Loucy (cell line): ENCODE results near the gene RILPL1.
"Not testable (repeated sequence)": the region's sequence is repeated elsewhere in the genome, so short reads cannot be mapped to it uniquely, and the experiment has no call there.

Experiments
- H2AFZ ChIP-seq: fragments of 200-600 bp; sonication (generic); 2 replicates; pipeline ENCODE4 v1.6.0; 2016; ENCODE audit warnings: antibody characterized with exemption, mild to moderate bottlenecking, low read length, moderate library complexity
- H3F3A ChIP-seq: fragments of 200-600 bp; 2 replicates; pipeline ENCODE4 v1.6.0; 2016; ENCODE audit warnings: antibody characterized with exemption, low read depth, mild to moderate bottlenecking
- H3K27me3 ChIP-seq: fragments of 200-600 bp; sonication (generic); 2 replicates; pipeline ENCODE4 v1.6.1; 2014; ENCODE audit warnings: low read length, mild to moderate bottlenecking; ENCODE audit not compliant: insufficient read depth, poor library complexity, severe bottlenecking
- H3K36me3 ChIP-seq: fragments of 200-600 bp; sonication (generic); 2 replicates; pipeline ENCODE4 v1.6.1; 2016; ENCODE audit warnings: low read length; ENCODE audit not compliant: insufficient read depth
- H3K4me1 ChIP-seq: fragments of 200-600 bp; sonication (generic); 2 replicates; pipeline ENCODE4 v1.5.1; 2014; ENCODE audit warnings: low read length, mild to moderate bottlenecking; ENCODE audit not compliant: insufficient read depth, poor library complexity, severe bottlenecking
- H3K4me2 ChIP-seq: fragments of 200-600 bp; sonication (generic); 2 replicates; pipeline ENCODE4 v1.6.0; 2014; ENCODE audit warnings: antibody characterized with exemption, low read length, low read depth, mild to moderate bottlenecking; ENCODE audit not compliant: poor library complexity, severe bottlenecking
- H3K4me3 ChIP-seq: fragments of 200-600 bp; sonication (generic); 2 replicates; pipeline ENCODE4 v1.5.1; 2014; ENCODE audit warnings: low read length, mild to moderate bottlenecking, mixed read lengths; ENCODE audit not compliant: poor library complexity, severe bottlenecking
- H3K79me2 ChIP-seq: fragments of 200-600 bp; sonication (generic); 2 replicates; pipeline ENCODE4 v1.6.1; 2014; ENCODE audit warnings: low read length; ENCODE audit not compliant: insufficient read depth
- H3K9ac ChIP-seq: fragments of 200-600 bp; sonication (generic); 2 replicates; pipeline ENCODE4 v1.6.0; 2014; ENCODE audit warnings: mild to moderate bottlenecking, low read depth, low read length, moderate library complexity; ENCODE audit not compliant: poor library complexity, severe bottlenecking
- H3K9me2 ChIP-seq: fragments of 200-600 bp; sonication (generic); replicated peaks from 2 replicates; pipeline ENCODE4 v1.6.1; 2016; ENCODE audit warnings: low read depth, low read length, mixed read lengths
- H3K9me3 ChIP-seq: fragments of 200-600 bp; sonication (generic); 2 replicates; pipeline ENCODE4 v1.6.1; 2014; ENCODE audit warnings: mild to moderate bottlenecking, antibody characterized with exemption, low read length, low read depth; ENCODE audit not compliant: insufficient read depth
- H4K20me1 ChIP-seq: fragments of 200-600 bp; sonication (generic); 2 replicates; pipeline ENCODE4 v1.6.0; 2014; ENCODE audit warnings: antibody characterized with exemption, low read length, mild to moderate bottlenecking; ENCODE audit not compliant: insufficient read depth, poor library complexity, severe bottlenecking
- EZH2phosphoT487 ChIP-seq: fragments of 200-600 bp; IDR thresholded peaks from 2 replicates; pipeline ENCODE4 v1.6.1; 2018; ENCODE audit warnings: antibody characterized with exemption, mild to moderate bottlenecking, moderate library complexity, borderline replicate concordance
- TF ChIP-seq, protein P1 (sequence below): fragments of 200-600 bp; sonication (generic); conservative IDR thresholded peaks from 2 replicates; pipeline ENCODE4 v1.5.1; 2014; ENCODE audit warnings: mild to moderate bottlenecking, antibody characterized with exemption, low read length

The RILPL1 gene

DNA sequence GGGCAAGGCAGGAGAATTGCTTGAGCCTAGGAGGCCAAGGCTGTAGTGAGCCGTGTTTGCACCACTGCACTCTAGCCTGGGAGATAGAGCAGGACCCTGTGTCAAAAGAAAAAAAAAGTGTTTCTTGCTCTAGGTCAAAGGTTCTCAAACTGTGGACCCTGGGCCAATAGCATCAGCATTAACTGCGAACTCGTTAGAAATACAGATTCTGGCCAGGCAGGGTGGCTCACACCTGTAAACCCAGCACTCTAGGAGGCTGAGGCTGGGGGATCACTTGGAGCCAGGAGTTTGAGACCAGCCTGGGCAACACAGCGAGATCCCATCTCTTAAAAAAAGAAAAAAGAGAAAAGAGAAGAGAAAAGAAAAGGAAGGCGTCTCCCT is 97.9 kb downstream of the RILPL1 start:
- TF ChIP-seq EZH2phosphoT487, result no peak
- TF ChIP-seq, protein P1, sequence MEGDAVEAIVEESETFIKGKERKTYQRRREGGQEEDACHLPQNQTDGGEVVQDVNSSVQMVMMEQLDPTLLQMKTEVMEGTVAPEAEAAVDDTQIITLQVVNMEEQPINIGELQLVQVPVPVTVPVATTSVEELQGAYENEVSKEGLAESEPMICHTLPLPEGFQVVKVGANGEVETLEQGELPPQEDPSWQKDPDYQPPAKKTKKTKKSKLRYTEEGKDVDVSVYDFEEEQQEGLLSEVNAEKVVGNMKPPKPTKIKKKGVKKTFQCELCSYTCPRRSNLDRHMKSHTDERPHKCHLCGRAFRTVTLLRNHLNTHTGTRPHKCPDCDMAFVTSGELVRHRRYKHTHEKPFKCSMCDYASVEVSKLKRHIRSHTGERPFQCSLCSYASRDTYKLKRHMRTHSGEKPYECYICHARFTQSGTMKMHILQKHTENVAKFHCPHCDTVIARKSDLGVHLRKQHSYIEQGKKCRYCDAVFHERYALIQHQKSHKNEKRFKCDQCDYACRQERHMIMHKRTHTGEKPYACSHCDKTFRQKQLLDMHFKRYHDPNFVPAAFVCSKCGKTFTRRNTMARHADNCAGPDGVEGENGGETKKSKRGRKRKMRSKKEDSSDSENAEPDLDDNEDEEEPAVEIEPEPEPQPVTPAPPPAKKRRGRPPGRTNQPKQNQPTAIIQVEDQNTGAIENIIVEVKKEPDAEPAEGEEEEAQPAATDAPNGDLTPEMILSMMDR, result no peak
- Histone ChIP-seq H3K4me1 (peaks cover 31% of the 10 kb centered on the region), H3K9ac (peak overlapping the region; percentile 73)

DNA sequence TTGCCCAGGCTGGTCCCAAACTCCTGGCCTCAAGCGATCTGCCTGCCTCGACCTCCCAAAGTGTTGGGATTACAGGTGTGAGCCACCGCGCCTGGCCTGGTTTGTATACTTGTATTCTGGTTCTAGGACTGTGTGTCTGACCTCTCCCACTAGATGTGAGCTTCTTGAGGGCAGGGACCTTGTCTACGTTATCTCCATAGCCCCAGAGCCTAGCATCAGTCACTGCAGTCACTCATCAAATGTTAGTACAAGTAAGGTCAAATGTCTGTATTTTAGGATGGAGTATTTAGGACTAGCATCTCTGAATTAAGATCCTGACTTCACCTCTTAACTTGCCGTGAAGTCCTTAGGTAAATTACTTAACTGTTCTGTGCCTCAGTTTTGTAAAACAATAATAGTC is 99.9 kb downstream of the RILPL1 start:
- H3K4me1 ChIP-seq, result peaks cover 31% of the 10 kb centered on the region
- no peaks in the 10 kb centered on the region for H3K36me3 ChIP-seq
- H3K4me2 ChIP-seq, result peak overlapping the region; percentile 71
- peak overlapping the region; percentile 54 for H3K4me3 ChIP-seq
- no peak for TF ChIP-seq EZH2phosphoT487
- no peaks in the 10 kb centered on the region for H3F3A ChIP-seq
- peak overlapping the region; percentile 26 for H3K9ac ChIP-seq
- H3K79me2 ChIP-seq, result peaks cover 40% of the 10 kb centered on the region
- no peaks in the 10 kb centered on the region for H3K27me3 ChIP-seq
- no peaks in the 10 kb centered on the region for H4K20me1 ChIP-seq
- no peaks in the 10 kb centered on the region for H3K9me3 ChIP-seq
- no peaks in the 10 kb centered on the region for H3K9me2 ChIP-seq
- H2AFZ ChIP-seq, result no peak overlapping the region

More for the DNA sequence above, 97.9 kb downstream of the RILPL1 start:
- no peaks in the 10 kb centered on the region for H3K9me3 ChIP-seq
- peaks cover 40% of the 10 kb centered on the region for H3K79me2 ChIP-seq
- H3K4me3 ChIP-seq, result peak overlapping the region; percentile 80
- H2AFZ ChIP-seq, result peak overlapping the region; percentile 86; the same call in 1 of the 2 replicates
- no peaks in the 10 kb centered on the region for H3F3A ChIP-seq
- H3K4me2 ChIP-seq, result peak overlapping the region; percentile 71
- H3K36me3 ChIP-seq, result no peaks in the 10 kb centered on the region
- H3K9me2 ChIP-seq, result no peaks in the 10 kb centered on the region
- no peaks in the 10 kb centered on the region for H4K20me1 ChIP-seq
- no peaks in the 10 kb centered on the region for H3K27me3 ChIP-seq

DNA sequence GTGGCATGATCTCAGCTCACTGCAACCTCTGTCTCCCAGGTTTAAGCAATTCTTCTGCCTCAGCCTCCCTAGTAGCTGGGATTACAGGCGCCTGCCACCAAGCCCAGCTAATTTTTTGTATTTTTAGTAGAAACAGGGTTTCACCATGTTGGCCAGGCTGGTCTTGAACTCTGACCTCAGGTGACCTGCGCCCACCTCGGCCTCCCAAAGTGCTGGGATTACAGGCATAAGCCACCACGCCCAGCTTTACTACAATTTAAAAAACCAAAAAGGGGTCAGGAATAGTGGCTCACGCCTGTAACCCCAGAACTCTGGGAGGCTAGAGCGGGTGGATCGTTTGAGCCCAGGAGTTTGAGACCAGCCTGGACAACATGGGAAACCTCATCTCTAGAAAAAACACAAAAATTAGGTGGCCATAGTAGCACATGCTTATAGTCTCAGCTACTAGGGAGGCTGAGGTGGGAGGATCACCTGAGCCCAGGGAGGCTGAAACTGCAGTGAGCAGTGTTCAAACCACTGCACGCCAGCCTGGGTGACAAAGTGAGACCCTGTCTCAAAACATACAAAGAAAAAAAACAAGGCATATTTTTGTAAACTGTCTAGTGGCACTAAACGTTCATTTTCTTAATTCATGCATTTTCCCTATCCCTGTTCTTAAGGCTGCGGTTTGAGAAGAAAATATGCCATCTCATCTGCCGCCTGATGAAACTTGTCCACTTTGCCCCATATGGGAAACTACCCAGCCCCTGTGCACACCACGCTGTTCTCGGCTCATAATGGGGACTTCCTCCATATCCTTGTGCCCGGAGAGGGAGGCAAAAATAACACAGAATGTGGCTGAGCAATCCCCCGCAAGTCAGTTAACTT is 101.3 kb downstream of the RILPL1 start:
- H2AFZ ChIP-seq, result not testable (repeated sequence)
- peaks cover 40% of the 10 kb centered on the region for H3K79me2 ChIP-seq

DNA sequence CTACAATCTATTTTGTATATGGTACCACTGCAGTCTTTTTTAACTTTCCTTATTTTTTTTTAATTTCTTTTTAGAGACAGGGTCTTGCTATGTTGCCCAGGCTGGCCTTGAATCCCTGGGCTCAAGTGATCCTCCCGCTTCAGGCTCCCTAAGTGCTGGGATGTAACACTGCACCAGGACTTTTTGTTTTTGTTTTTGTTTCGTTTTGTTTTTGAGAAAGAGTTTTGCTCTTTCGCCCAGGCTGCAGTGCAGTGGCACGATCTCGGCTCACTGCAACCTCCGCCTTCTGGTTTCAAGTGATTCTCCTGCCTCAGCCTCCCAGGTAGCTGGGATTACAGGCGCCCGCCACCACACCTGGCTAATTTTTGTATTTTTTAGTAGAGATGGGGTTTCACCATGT is 104.4 kb downstream of the RILPL1 start:
- H3K9me3 ChIP-seq, H3K36me3 ChIP-seq, H4K20me1 ChIP-seq, H2AFZ ChIP-seq, H3F3A ChIP-seq, H3K4me2 ChIP-seq, H3K9ac ChIP-seq, H3K27me3 ChIP-seq, H3K9me2 ChIP-seq, H3K4me3 ChIP-seq: not testable (repeated sequence)
- Histone ChIP-seq H3K79me2 (peaks cover 17% of the 10 kb centered on the region), H3K4me1 (peaks cover 14% of the 10 kb centered on the region)

More for the DNA sequence above, 101.3 kb downstream of the RILPL1 start:
- H3K9ac ChIP-seq, result peak overlapping the region; percentile 26
- H4K20me1 ChIP-seq, H3K36me3 ChIP-seq, H3K9me2 ChIP-seq, H3K27me3 ChIP-seq, H3K9me3 ChIP-seq, H3F3A ChIP-seq: not testable (repeated sequence)
- H3K4me1 ChIP-seq, result peaks cover 31% of the 10 kb centered on the region
- peak overlapping the region; percentile 71 for H3K4me2 ChIP-seq
- H3K4me3 ChIP-seq, result peak overlapping the region; percentile 57
